Measurements from ENCODE around the gene SUGCT. TPM values are rescaled to one million over a fixed set of nuclear protein-coding genes. Genes with fewer than 3 reads are reported as not detected.

The SUGCT gene
- total RNA-seq, 4 donors from 2014 or later = 0.83 to 7.1 (median 3.2) TPM

DNA sequence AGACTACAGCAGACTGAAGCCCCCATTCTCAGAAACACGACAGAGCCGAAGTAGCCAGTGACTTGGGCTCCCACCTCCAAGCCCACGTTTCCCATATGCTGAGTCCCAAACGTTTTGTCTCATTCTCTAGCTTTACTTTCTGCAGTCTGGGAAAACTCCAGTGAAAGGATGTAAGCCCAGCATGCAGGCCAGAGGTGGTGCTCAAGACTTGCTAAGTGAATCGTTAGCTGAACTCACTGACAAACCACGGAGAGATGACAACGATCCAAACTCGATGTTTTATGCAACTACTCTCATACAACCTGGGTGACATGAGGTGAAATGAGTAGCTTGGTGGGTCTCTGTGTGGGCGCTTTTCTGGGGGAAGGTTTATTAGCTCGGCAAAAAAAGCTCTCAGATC, 731.8 kb downstream of the SUGCT start:
- no peak overlapping the region for H3K27ac ChIP-seq
- no peak for TF ChIP-seq POLR2A (IDR thresholded peaks at IDR 0.05)
- TF ChIP-seq, protein P1, sequence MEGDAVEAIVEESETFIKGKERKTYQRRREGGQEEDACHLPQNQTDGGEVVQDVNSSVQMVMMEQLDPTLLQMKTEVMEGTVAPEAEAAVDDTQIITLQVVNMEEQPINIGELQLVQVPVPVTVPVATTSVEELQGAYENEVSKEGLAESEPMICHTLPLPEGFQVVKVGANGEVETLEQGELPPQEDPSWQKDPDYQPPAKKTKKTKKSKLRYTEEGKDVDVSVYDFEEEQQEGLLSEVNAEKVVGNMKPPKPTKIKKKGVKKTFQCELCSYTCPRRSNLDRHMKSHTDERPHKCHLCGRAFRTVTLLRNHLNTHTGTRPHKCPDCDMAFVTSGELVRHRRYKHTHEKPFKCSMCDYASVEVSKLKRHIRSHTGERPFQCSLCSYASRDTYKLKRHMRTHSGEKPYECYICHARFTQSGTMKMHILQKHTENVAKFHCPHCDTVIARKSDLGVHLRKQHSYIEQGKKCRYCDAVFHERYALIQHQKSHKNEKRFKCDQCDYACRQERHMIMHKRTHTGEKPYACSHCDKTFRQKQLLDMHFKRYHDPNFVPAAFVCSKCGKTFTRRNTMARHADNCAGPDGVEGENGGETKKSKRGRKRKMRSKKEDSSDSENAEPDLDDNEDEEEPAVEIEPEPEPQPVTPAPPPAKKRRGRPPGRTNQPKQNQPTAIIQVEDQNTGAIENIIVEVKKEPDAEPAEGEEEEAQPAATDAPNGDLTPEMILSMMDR (IDR thresholded peaks at IDR 0.05) = no peak
- intact Hi-C loops (cut with DNase I) = no loop called here
- no peaks in the 10 kb centered on the region for H3K36me3 ChIP-seq
- H3K4me1 ChIP-seq = no peaks in the 10 kb centered on the region
- H3K9me3 ChIP-seq = peaks cover 0 to 13% (median 0%) of the 10 kb centered on the region in 3 donors
- DNase-seq = no peak
- H3K27me3 ChIP-seq = no peaks in the 10 kb centered on the region
- H3K4me3 ChIP-seq = no peak overlapping the region
- 78 to 83% methylated on average over 8 to 10 of the region's 10 CpGs for WGBS, 2 donors

- Histone ChIP-seq H3K4me3 (no peak overlapping the region), H3K36me3 (no peaks in the 10 kb centered on the region), H3K9me3 (peaks cover 0 to 13% (median 0%) of the 10 kb centered on the region in 3 donors), H3K4me1 (no peaks in the 10 kb centered on the region), H3K27me3 (no peaks in the 10 kb centered on the region), H3K27ac (no peak overlapping the region)
- intact Hi-C loops (cut with DNase I) = no loop called here
- TF ChIP-seq, protein P1 (IDR thresholded peaks at IDR 0.05) = no peak
- no peak for TF ChIP-seq POLR2A (IDR thresholded peaks at IDR 0.05)
- no peak for DNase-seq
These were observed 735.3 kb downstream of the SUGCT start for GRCh38 chr7:40870108-40870507.

DNA sequence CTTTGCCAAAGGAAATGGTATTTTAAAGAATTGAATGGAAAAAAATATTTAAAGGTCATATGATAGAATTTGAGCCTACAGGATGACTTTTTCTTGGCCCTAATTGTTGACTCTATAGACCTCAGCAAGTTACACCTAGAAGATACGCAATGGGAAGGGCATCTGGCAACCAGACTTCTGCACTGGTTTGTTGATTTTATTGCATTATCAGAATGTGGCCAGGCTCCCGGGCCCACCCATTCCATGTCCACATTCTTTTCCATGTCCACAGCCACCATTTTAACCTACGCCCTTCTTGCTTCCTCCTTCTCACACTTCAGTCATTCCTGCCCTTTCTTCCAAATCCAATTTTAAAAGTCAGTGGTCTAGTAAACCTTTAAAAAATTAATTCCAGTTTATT, 738.4 kb downstream of the SUGCT start:
- Histone ChIP-seq H3K4me1 (no peaks in the 10 kb centered on the region), H3K4me3 (no peak overlapping the region), H3K36me3 (no peaks in the 10 kb centered on the region), H3K9me3 (peaks cover 0 to 12% (median 0%) of the 10 kb centered on the region in 3 donors), H3K27ac (no peak overlapping the region), H3K27me3 (no peaks in the 10 kb centered on the region)
- intact Hi-C loops (cut with DNase I) = no loop called here
- no peak for DNase-seq
- TF ChIP-seq, protein P1 (IDR thresholded peaks at IDR 0.05) = no peak
- no peak for TF ChIP-seq POLR2A (IDR thresholded peaks at IDR 0.05)
- WGBS, 2 donors = 81 to 93% methylated on average over 3 of the region's 3 CpGs

GRCh38 chr7:40874756-40875155, 740.0 kb downstream of the SUGCT start:
- H3K4me1 ChIP-seq = no peaks in the 10 kb centered on the region
- H3K9me3 ChIP-seq = no peaks in the 10 kb centered on the region
- H3K27me3 ChIP-seq = no peaks in the 10 kb centered on the region
- no peak overlapping the region for H3K4me3 ChIP-seq
- no peak for DNase-seq
- WGBS, 2 donors = 65 to 85% methylated on average over 4 of the region's 4 CpGs
- TF ChIP-seq, protein P1 (IDR thresholded peaks at IDR 0.05) = no peak
- TF ChIP-seq POLR2A (IDR thresholded peaks at IDR 0.05) = no peak
- intact Hi-C loops (cut with DNase I) = no loop called here
- no peak overlapping the region for H3K27ac ChIP-seq
- H3K36me3 ChIP-seq = no peaks in the 10 kb centered on the region

GRCh38 chr7:40876601-40877000, 741.8 kb downstream of the SUGCT start:
- WGBS, 2 donors = 76 to 86% methylated on average over 3 of the region's 3 CpGs
- TF ChIP-seq, protein P1 (IDR thresholded peaks at IDR 0.05) = no peak
- no peak for TF ChIP-seq POLR2A (IDR thresholded peaks at IDR 0.05)
- no peak for DNase-seq
- intact Hi-C loops (cut with DNase I) = no loop called here
- no peak overlapping the region for H3K27ac ChIP-seq
- no peaks in the 10 kb centered on the region for H3K27me3 ChIP-seq
- H3K4me1 ChIP-seq = no peaks in the 10 kb centered on the region
- no peaks in the 10 kb centered on the region for H3K36me3 ChIP-seq
- H3K9me3 ChIP-seq = no peaks in the 10 kb centered on the region
- H3K4me3 ChIP-seq = no peak overlapping the region
